Activated CD8-positive, alpha-beta T cell treated with anti-CD3 and anti-CD28 coated beads, Interleukin-2, amount 10 ng/mL, durations not matched to agents 7 days and 5 days (primary cell): ENCODE data around the gene BDP1. TPM values are rescaled to one million over a fixed set of nuclear protein-coding genes. Genes with fewer than 3 reads are reported as not detected.
"Not testable (repeated sequence)": the region's sequence is repeated elsewhere in the genome, so short reads cannot be mapped to it uniquely, and the experiment has no call there.

Experiments
- ATAC-seq: fragments of 150-1000 bp; cut with Tn5 transposase; one replicate; pipeline ENCODE4 v1.10.0; 2021; ENCODE audit warnings: moderate library complexity
- CTCF ChIA-PET: fragments of 350-600 bp; sonication (Branson Sonifier 250); formaldehyde crosslinking; loops from one replicate; lab custom pipeline; 2021; ENCODE audit warnings: antibody characterized with exemption; lab: Charles Lee
- POLR2A ChIA-PET: fragments of 350-600 bp; sonication (Branson Sonifier 250); formaldehyde crosslinking; loops from one replicate; lab custom pipeline; 2021; ENCODE audit warnings: antibody characterized with exemption; lab: Charles Lee
- DNase-seq: peaks from one replicate; pipeline ENCODE4 v3.0.0-alpha.2; 2020
- H3K27ac Mint-ChIP-seq: one replicate; pipeline ENCODE4 v1.8.0; 2021; ENCODE audit warnings: mild to moderate bottlenecking, mixed read lengths
- H3K27me3 Mint-ChIP-seq: one replicate; pipeline ENCODE4 v1.8.0; 2021; ENCODE audit warnings: low read depth, mixed read lengths
- H3K36me3 Mint-ChIP-seq: one replicate; pipeline ENCODE4 v1.8.0; 2021; ENCODE audit warnings: low read depth, mixed read lengths
- H3K4me1 Mint-ChIP-seq: one replicate; pipeline ENCODE4 v1.8.0; 2021; ENCODE audit warnings: low read depth, mixed read lengths
- H3K4me3 Mint-ChIP-seq: one replicate; pipeline ENCODE4 v1.8.0; 2021; ENCODE audit warnings: mild to moderate bottlenecking, mixed read lengths
- H3K9me3 Mint-ChIP-seq: one replicate; pipeline ENCODE4 v1.8.0; 2022; ENCODE audit warnings: mixed read lengths; ENCODE audit not compliant: insufficient read depth
- total RNA-seq, 2 experiments: library from RNA; stranded (reverse); gene quantifications; one replicate each; pipeline ENCODE4 v1.2.3, GENCODE V29; 2021

BDP1 gene
- total RNA-seq, 2 experiments from 2014 or later = 36.6 to 36.8 TPM

DNA sequence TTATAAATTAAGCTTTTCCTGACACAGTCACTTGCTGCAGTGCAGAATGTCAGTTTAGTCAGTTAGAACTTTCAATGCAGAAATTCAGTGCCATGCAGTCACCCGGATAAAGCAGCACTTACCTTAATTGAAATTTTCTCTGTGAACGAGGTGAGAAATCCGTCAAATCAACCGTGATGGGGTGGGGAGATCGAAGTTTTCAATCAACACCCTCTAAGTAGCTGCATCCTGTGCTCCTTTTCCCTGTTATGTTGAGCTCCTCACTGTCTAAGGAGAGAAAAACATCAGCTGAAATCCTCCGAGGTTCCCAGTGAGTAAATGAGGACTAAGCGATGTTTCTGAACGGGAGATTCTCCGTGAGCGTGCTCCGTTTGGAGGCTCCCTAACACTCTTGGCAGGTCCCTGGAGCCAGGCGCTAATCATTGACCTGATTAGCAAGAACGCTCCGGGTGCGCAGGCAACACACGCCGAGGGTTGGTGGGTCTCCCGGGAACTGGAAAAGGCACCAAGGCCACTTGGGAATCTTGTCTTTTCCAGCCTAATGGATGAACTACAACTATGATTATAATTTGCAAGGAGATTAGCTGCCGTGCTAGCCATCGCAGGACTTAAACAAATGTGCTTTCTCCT, 9.8 kb upstream of the BDP1 start:
- H3K4me1 Mint-ChIP-seq, H3K4me3 Mint-ChIP-seq, H3K36me3 Mint-ChIP-seq, POLR2A ChIA-PET, CTCF ChIA-PET, H3K9me3 Mint-ChIP-seq, H3K27ac Mint-ChIP-seq, DNase-seq, ATAC-seq: not testable (repeated sequence)
- peaks cover 20% of the 10 kb centered on the region for H3K27me3 Mint-ChIP-seq

DNA sequence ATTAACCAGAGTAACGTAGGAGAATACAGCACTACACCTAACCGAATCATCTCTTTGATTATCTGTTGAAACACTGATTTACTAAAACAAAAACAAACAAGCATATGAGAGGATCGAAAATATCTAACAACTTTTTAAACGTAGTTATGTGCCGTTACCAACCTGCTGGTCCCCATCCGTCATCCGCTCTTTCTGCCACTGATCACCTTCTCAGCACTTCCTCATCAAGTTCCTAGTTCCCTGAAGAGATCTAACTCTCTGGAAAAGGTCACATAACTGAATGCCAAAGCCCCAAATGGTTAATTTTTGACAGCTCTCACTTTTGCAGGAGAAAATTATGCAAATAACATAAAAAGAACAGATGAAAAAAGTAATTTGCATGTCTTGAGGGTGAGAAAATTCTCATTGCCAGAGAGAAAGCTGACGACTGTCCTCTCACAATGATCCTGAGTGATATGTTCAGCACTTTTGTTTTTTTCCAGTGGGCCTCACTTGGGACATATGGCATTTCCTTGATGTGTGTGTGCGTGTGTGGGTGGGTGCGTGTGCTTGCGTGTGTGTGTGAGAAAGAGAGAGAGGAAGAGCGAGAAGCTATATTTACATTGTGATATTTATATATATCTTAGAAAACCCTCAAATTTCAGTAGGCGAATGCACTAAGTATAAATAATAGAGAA, 8.8 kb upstream of the BDP1 start:
- POLR2A ChIA-PET = interaction anchor here (0.9 kb wide), 1 partner anchor 8 kb away, joined by 3 read pairs; no protein-coding TSS in a partner anchor
- not testable (repeated sequence) for H3K36me3 Mint-ChIP-seq
- ATAC-seq = peak; percentile 14

GRCh38 chr5:71447218-71447808, 8.1 kb upstream of the BDP1 start:
- POLR2A ChIA-PET = interaction anchor here (0.9 kb wide), 1 partner anchor 8 kb away, joined by 3 read pairs; no protein-coding TSS in a partner anchor
- H3K9me3 Mint-ChIP-seq, H3K36me3 Mint-ChIP-seq, H3K4me3 Mint-ChIP-seq, H3K27ac Mint-ChIP-seq, CTCF ChIA-PET, H3K4me1 Mint-ChIP-seq: not testable (repeated sequence)
- ATAC-seq = peak; percentile 96
- peaks cover 21% of the 10 kb centered on the region for H3K27me3 Mint-ChIP-seq
- peak; percentile 57 for DNase-seq

More for the DNA sequence above, 8.8 kb upstream of the BDP1 start:
- CTCF ChIA-PET, H3K4me1 Mint-ChIP-seq, H3K9me3 Mint-ChIP-seq, H3K4me3 Mint-ChIP-seq, H3K27ac Mint-ChIP-seq, DNase-seq: not testable (repeated sequence)
- H3K27me3 Mint-ChIP-seq = peaks cover 18% of the 10 kb centered on the region

DNA sequence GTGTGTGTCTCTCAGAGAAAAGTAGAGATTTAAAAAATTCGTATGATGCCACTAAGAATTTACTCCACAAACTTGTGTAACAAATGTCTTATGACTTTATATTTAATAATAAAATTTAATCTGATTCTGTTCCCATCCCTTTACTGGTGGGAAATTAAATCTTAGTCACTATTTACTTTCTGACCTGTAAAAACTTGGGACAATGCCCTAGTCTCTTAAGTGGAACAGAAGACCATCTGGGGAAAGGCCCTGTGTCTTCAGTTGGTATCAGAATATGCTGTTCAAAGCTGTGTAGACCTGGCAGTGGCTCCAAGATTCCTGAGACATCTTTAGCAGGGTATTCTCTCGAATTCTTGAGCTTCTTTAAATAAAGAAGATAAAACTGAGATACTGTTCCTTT, 2.6 kb upstream of the BDP1 start:
- no peak overlapping the region for H3K4me3 Mint-ChIP-seq
- peaks cover 6% of the 10 kb centered on the region for H3K36me3 Mint-ChIP-seq
- DNase-seq (no peak), ATAC-seq (no peak)
- CTCF ChIA-PET = no interaction called here
- H3K27me3 Mint-ChIP-seq = peaks cover 5% of the 10 kb centered on the region
- H3K9me3 Mint-ChIP-seq = no peaks in the 10 kb centered on the region
- POLR2A ChIA-PET = no interaction called here
- no peak overlapping the region for H3K27ac Mint-ChIP-seq
- peaks cover 17% of the 10 kb centered on the region for H3K4me1 Mint-ChIP-seq

- CTCF ChIA-PET = interaction anchor here (0.6 to 1.6 kb wide), 4 partner anchors 21 to 303 kb away, joined by 3 to 6 read pairs (median 4); no protein-coding TSS in a partner anchor
- ATAC-seq (no peak), DNase-seq (no peak)
- peaks cover 16% of the 10 kb centered on the region for H3K36me3 Mint-ChIP-seq
- no peaks in the 10 kb centered on the region for H3K9me3 Mint-ChIP-seq
- peak overlapping the region; percentile 96 for H3K4me3 Mint-ChIP-seq
- peaks cover 23% of the 10 kb centered on the region for H3K4me1 Mint-ChIP-seq
- H3K27me3 Mint-ChIP-seq = peaks cover 5% of the 10 kb centered on the region
- H3K27ac Mint-ChIP-seq = peak overlapping the region; percentile 97
- POLR2A ChIA-PET = interaction anchor here (0.6 kb wide), 1 partner anchor 8 kb away, joined by 3 read pairs; no protein-coding TSS in a partner anchor
These were observed 538 bp upstream of the BDP1 start for GRCh38 chr5:71454913-71455312.

DNA sequence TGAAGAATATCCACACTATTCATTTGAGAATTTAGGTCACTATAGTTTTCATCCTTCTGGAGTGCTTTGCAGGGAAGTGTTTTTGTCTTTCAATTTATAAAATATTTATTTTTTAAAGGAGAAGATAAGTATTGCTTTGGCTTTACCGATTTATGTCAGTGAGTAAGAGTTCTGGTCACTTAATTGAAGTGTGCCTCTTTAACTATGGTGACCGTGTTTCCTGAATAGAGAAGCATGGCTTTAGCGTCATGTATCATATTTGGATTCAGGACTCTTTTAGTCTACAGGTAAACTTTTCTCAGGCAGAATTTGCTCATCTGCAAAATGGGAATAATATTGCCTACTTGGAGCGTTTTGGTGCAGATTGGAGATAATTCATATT, 902 bp downstream of the BDP1 start:
- ATAC-seq (no peak), DNase-seq (no peak)
- H3K4me1 Mint-ChIP-seq = peaks cover 23% of the 10 kb centered on the region
- CTCF ChIA-PET = interaction anchor here (1.6 kb wide), 1 partner anchor 302 kb away, joined by 4 read pairs; no protein-coding TSS in a partner anchor
- H3K4me3 Mint-ChIP-seq = peak overlapping the region; percentile 96
- H3K27me3 Mint-ChIP-seq = peaks cover 3% of the 10 kb centered on the region
- H3K36me3 Mint-ChIP-seq = peaks cover 21% of the 10 kb centered on the region
- H3K9me3 Mint-ChIP-seq = no peaks in the 10 kb centered on the region
- POLR2A ChIA-PET = no interaction called here
- H3K27ac Mint-ChIP-seq = peak overlapping the region; percentile 97

- Mint-ChIP-seq H3K4me1 (peaks cover 23% of the 10 kb centered on the region), H3K27ac (no peak overlapping the region), H3K9me3 (no peaks in the 10 kb centered on the region), H3K36me3 (peaks cover 24% of the 10 kb centered on the region), H3K4me3 (peak overlapping the region; percentile 96), H3K27me3 (no peaks in the 10 kb centered on the region)
- CTCF ChIA-PET = no interaction called here
- ATAC-seq (no peak), DNase-seq (no peak)
- POLR2A ChIA-PET = no interaction called here
These were observed 1.7 kb downstream of the BDP1 start for GRCh38 chr5:71457106-71457505.

DNA sequence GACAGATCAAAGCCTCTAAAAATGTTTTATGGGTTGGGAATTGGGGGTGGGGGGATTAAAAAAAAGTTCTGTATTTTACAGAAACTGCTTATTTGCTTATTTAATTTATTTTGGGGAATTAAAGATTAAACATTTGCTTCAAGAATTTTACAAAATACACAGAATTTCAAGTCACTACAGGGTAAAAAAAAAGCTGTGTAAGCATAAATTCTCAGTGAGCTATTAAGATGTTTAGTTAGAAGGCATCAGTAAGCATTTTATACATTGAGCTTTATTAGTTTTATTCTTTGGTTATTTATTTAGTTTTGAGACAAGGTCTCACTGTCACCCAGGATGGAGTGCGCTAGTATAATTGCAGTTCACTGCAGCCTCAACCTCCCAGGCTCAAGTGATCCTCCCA, 5.2 kb downstream of the BDP1 start:
- Mint-ChIP-seq H3K27me3 (no peaks in the 10 kb centered on the region), H3K36me3 (peaks cover 34% of the 10 kb centered on the region), H3K9me3 (no peaks in the 10 kb centered on the region), H3K27ac (no peak overlapping the region), H3K4me1 (peaks cover 15% of the 10 kb centered on the region), H3K4me3 (no peak overlapping the region)
- CTCF ChIA-PET = interaction anchor here (1.1 to 2.2 kb wide), 3 partner anchors 12 to 140 kb away, joined by 3 to 14 read pairs (median 3); no protein-coding TSS in a partner anchor
- ATAC-seq (no peak), DNase-seq (no peak)
- POLR2A ChIA-PET = no interaction called here

DNA sequence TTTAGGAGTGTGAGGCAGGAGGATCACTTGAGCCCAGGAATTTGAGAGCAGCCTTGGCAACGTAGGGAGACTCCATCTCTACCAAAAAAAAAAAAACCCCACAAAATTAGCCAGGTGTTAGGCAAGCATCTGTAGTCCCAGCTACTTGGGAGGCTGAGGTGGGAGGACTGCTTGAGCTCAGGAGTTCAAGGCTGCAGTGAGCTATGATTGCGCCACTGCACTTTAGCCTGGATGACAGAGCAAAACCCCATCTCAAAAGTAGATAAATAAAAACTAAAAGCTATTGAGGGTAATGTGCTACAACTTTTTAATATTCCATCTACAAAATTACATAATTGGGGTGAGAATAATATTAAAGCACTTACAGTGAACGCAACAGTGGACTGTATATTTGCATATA, 5.9 kb downstream of the BDP1 start:
- no peak overlapping the region for H3K27ac Mint-ChIP-seq
- POLR2A ChIA-PET = no interaction called here
- H3K27me3 Mint-ChIP-seq = no peaks in the 10 kb centered on the region
- peaks cover 15% of the 10 kb centered on the region for H3K4me1 Mint-ChIP-seq
- CTCF ChIA-PET = interaction anchor here (1.1 to 2.2 kb wide), 2 partner anchors 11 to 14 kb away, joined by 3 to 14 read pairs; no protein-coding TSS in a partner anchor
- H3K9me3 Mint-ChIP-seq = no peaks in the 10 kb centered on the region
- peaks cover 39% of the 10 kb centered on the region for H3K36me3 Mint-ChIP-seq
- H3K4me3 Mint-ChIP-seq = no peak overlapping the region
- DNase-seq (no peak), ATAC-seq (no peak)

GRCh38 chr5:71471193-71471592, 15.7 kb downstream of the BDP1 start:
- ChIA-PET CTCF (interaction anchor here (1.2 kb wide), 1 partner anchor 130 kb away, joined by 3 read pairs; no protein-coding TSS in a partner anchor), POLR2A (no interaction called here)
- Mint-ChIP-seq H3K4me3 (no peak overlapping the region), H3K27me3 (no peaks in the 10 kb centered on the region), H3K27ac (no peak overlapping the region), H3K36me3 (peaks cover 34% of the 10 kb centered on the region), H3K9me3 (no peaks in the 10 kb centered on the region), H3K4me1 (no peaks in the 10 kb centered on the region)
- ATAC-seq = no peak
- DNase-seq = no peak

GRCh38 chr5:71475788-71476384, 20.4 kb downstream of the BDP1 start:
- ATAC-seq (peak; percentile 77), DNase-seq (no peak)
- no peak overlapping the region for H3K27ac Mint-ChIP-seq
- H3K27me3 Mint-ChIP-seq = no peaks in the 10 kb centered on the region
- H3K36me3 Mint-ChIP-seq = peaks cover 35% of the 10 kb centered on the region
- no peaks in the 10 kb centered on the region for H3K4me1 Mint-ChIP-seq
- POLR2A ChIA-PET = no interaction called here
- H3K9me3 Mint-ChIP-seq = no peaks in the 10 kb centered on the region
- no peak overlapping the region for H3K4me3 Mint-ChIP-seq
- CTCF ChIA-PET = interaction anchor here (0.8 to 3.4 kb wide), 19 partner anchors 8 to 832 kb away, joined by 3 to 45 read pairs (median 6); partner anchors contain the start of genes BDP1 and MCCC2
